Activated CD8-positive, alpha-beta memory T cell treated with anti-CD3 and anti-CD28 coated beads for 1 hour (primary cell): ENCODE data around the gene LRRN4CL.
A peak's percentile ranks its signal among the peaks of the same experiment; 100 is the strongest.
"Not testable (repeated sequence)": the region's sequence is repeated elsewhere in the genome, so short reads cannot be mapped to it uniquely, and the experiment has no call there.

Experiments
- DNase-seq, 2 donors: peaks; one replicate each; pipeline ENCODE4 v3.0.0-alpha.2; 2020; ENCODE audit warnings: low read depth in 1 of 2; ENCODE audit errors: extremely low read depth in 1 of 2

The LRRN4CL gene

GRCh38 chr11:62710001-62710345 is 20.6 kb upstream of the LRRN4CL start:
- DNase-seq = no peak

- peak; percentile 88 to 97 for DNase-seq
Measured at GRCh38 chr11:62709247-62710000, 20.1 kb upstream of the LRRN4CL start.

GRCh38 chr11:62708793-62709192 is 19.5 kb upstream of the LRRN4CL start:
- DNase-seq = peak in 1 of 2 donors; percentile 32

- DNase-seq = no peak
Measured at GRCh38 chr11:62708392-62708791, 19.1 kb upstream of the LRRN4CL start.

- DNase-seq = no peak
Measured at GRCh38 chr11:62707277-62707861, 18.0 kb upstream of the LRRN4CL start, which contains the start of the genes BSCL2 and GNG3. Gene BSCL2 (minus strand): TSS chr11:62707424. CDS start chr11:62707195, 229 bp downstream. Gene GNG3 (plus strand): TSS chr11:62707676. CDS start chr11:62708296, 620 bp downstream.

GRCh38 chr11:62706850-62707247 is 17.5 kb upstream of the LRRN4CL start:
- DNase-seq = no peak

GRCh38 chr11:62705880-62706849 is 16.8 kb upstream of the LRRN4CL start:
- DNase-seq = peak; percentile 87 to 94

GRCh38 chr11:62705413-62705812 is 16.1 kb upstream of the LRRN4CL start:
- DNase-seq = no peak

GRCh38 chr11:62703921-62704320 is 14.6 kb upstream of the LRRN4CL start:
- not testable (repeated sequence) for DNase-seq

GRCh38 chr11:62702246-62702645 is 12.9 kb upstream of the LRRN4CL start:
- DNase-seq = no peak

GRCh38 chr11:62694455-62695167 is 5.3 kb upstream of the LRRN4CL start:
- peak; percentile 49 to 69 for DNase-seq

- DNase-seq = not testable (repeated sequence)
Measured at GRCh38 chr11:62693624-62694023, 4.3 kb upstream of the LRRN4CL start.

- no peak for DNase-seq
Measured at GRCh38 chr11:62688491-62688890, 839 bp downstream of the LRRN4CL start.

GRCh38 chr11:62687508-62688396 is 1.6 kb downstream of the LRRN4CL start:
- DNase-seq = no peak

- DNase-seq = no peak
Measured at GRCh38 chr11:62682518-62682917, 6.8 kb downstream of the LRRN4CL start.

- DNase-seq = no peak
Measured at GRCh38 chr11:62680825-62681240, 8.5 kb downstream of the LRRN4CL start.

- DNase-seq = peak; percentile 50 to 69
Measured at GRCh38 chr11:62678770-62679696, 10.3 kb downstream of the LRRN4CL start, which contains the start of gene UBXN1. Gene UBXN1 (minus strand): TSS chr11:62679073. CDS start chr11:62678923, 150 bp downstream.

GRCh38 chr11:62678433-62678769 is 10.9 kb downstream of the LRRN4CL start:
- no peak for DNase-seq
